Upper lobe of left lung (tissue), 4 donors: Measurements from ENCODE around the gene SRCAP.

Experiments used
- CTCF ChIP-seq, 6 experiments: fragments of 450-650 bp in 4 of 6; fragments of 200-600 bp in 2 of 6; sonication (generic) in 2 of 6; IDR thresholded peaks; one replicate each; pipeline ENCODE4 v1.5.1; 2016 to 2019; ENCODE audit warnings: antibody characterized with exemption in 6 of 6
- EP300 ChIP-seq, 4 donors: sonication (generic); formaldehyde crosslinking; IDR thresholded peaks; one replicate each; pipeline ENCODE4 v1.5.1; 2017; ENCODE audit warnings: antibody characterized with exemption in 4 of 4, control low read depth in 2 of 4
- POLR2A ChIP-seq, 4 donors: fragments of 450-650 bp; IDR thresholded peaks; one replicate each; pipeline ENCODE4 v1.5.1; 2016 to 2017; ENCODE audit warnings: antibody characterized with exemption in 4 of 4, mild to moderate bottlenecking in 2 of 4
- POLR2AphosphoS5 ChIP-seq, 2 donors: sonication (generic); formaldehyde crosslinking; IDR thresholded peaks; one replicate each; pipeline ENCODE4 v1.5.1; 2017; ENCODE audit warnings: antibody characterized with exemption in 2 of 2

- TF ChIP-seq POLR2A (IDR thresholded peaks at IDR 0.05), result no peak
- no peak for TF ChIP-seq CTCF (IDR thresholded peaks at IDR 0.05)
- TF ChIP-seq EP300 (IDR thresholded peaks at IDR 0.05), result no peak
- TF ChIP-seq POLR2AphosphoS5 (IDR thresholded peaks at IDR 0.05), result no peak
Observed at GRCh38 chr16:30667361-30667905, 31.5 kb upstream of the SRCAP start.
